GM12878 (cell line): ENCODE results near the gene COL13A1. TPM values are rescaled to one million over a fixed set of nuclear protein-coding genes. Genes with fewer than 3 reads are reported as not detected.

Experiments used
- ATAC-seq: fragments of 200-7000 bp; cut with Tn5 transposase; 3 replicates; pipeline ENCODE4 v1.9.1; 2020; ENCODE audit warnings: mild to moderate bottlenecking, moderate library complexity
- BruUV-seq: library from RNA; stranded (reverse); fragments of 400-500 nt; replicated peaks from 2 replicates; lab custom pipeline; 2021; lab: Mats Ljungman, UMichigan
- CTCF ChIA-PET: fragments of 300-600 bp; sonication (Branson Sonifier 250); formaldehyde crosslinking; extraction: SDS; loops from one replicate; lab custom pipeline; 2021; ENCODE audit warnings: inconsistent platforms; lab: Yijun Ruan, JAX
- POLR2A ChIA-PET: fragments of 350-600 bp; formaldehyde crosslinking; extraction: SDS; loops from one replicate; lab custom pipeline; 2021; ENCODE audit warnings: inconsistent platforms; lab: Charles Lee
- RAD21 ChIA-PET: fragments of 300-600 bp; sonication (Branson Sonifier 250); formaldehyde crosslinking; loops from one replicate; lab custom pipeline; 2023; ENCODE audit warnings: antibody characterized with exemption; ENCODE audit not compliant: unreplicated experiment; lab: Charles Lee
- SMC1A ChIA-PET: fragments of 300-600 bp; sonication (Branson Sonifier 250); formaldehyde crosslinking; loops from one replicate; lab custom pipeline; 2023; ENCODE audit not compliant: unreplicated experiment, uncharacterized antibody; lab: Charles Lee
- DNase-seq: peaks from one replicate; pipeline ENCODE4 v3.0.0-alpha.2; 2011; ENCODE audit warnings: low read depth, low spot score
- FAIRE-seq: peaks from 3 replicates; lab custom pipeline; 2011; peaks lifted over from hg19 to GRCh38; lab: Jason Lieb, UNC
- H2AFZ ChIP-seq: 2 replicates; pipeline ENCODE4 v1.6.0; 2011; ENCODE audit warnings: low read depth, low read length, control low read depth; ENCODE audit not compliant: control insufficient read depth
- H3K27ac ChIP-seq: 2 replicates; pipeline ENCODE4 v1.5.1; 2011; ENCODE audit warnings: control low read depth; ENCODE audit not compliant: control insufficient read depth, insufficient read depth
- H3K27me3 ChIP-seq, 2 experiments: replicated peaks in 1 of 2; 2 replicates each; pipeline versions ENCODE4 v1.6.0 to v1.6.1; 2011; ENCODE audit warnings: low read length in 1 of 2; ENCODE audit not compliant: control insufficient read depth in 2 of 2, insufficient read depth in 2 of 2
- H3K36me3 ChIP-seq, 2 experiments: 2 replicates each; pipeline ENCODE4 v1.5.1; 2011; ENCODE audit warnings: low read length in 1 of 2; ENCODE audit not compliant: control insufficient read depth in 2 of 2, insufficient read depth in 2 of 2
- H3K4me1 ChIP-seq: 2 replicates; pipeline ENCODE4 v1.6.1; 2011; ENCODE audit warnings: mild to moderate bottlenecking, low read length, moderate library complexity, mixed read lengths; ENCODE audit not compliant: control insufficient read depth, insufficient read depth
- H3K4me2 ChIP-seq: 2 replicates; pipeline ENCODE4 v1.6.0; 2011; ENCODE audit warnings: control low read depth; ENCODE audit not compliant: control insufficient read depth, insufficient read depth
- H3K4me3 ChIP-seq: fragments of 200-600 bp; sonication (generic); 2 replicates; pipeline ENCODE4 v1.5.1; 2016
- H3K79me2 ChIP-seq: 2 replicates; pipeline ENCODE4 v1.6.0; 2011; ENCODE audit warnings: low read length; ENCODE audit not compliant: control insufficient read depth, insufficient read depth
- H3K9ac ChIP-seq: 2 replicates; pipeline ENCODE4 v1.8.0; 2011; ENCODE audit warnings: low read length, control low read depth, mixed read lengths; ENCODE audit not compliant: control insufficient read depth, insufficient read depth
- H3K9me3 ChIP-seq: replicated peaks from 3 replicates; pipeline ENCODE4 v1.5.1; 2011; ENCODE audit warnings: mild to moderate bottlenecking, low read length; ENCODE audit not compliant: control insufficient read depth, insufficient read depth
- H4K20me1 ChIP-seq: 2 replicates; pipeline ENCODE4 v1.6.0; 2011; ENCODE audit not compliant: control insufficient read depth, insufficient read depth
- CTCF ChIP-seq, 3 experiments: IDR thresholded peaks in 2 of 3; conservative IDR thresholded peaks in 1 of 3; 2 replicates each; pipeline ENCODE4 v1.5.1; 2011; ENCODE audit warnings: low read depth in 3 of 3, low read length in 3 of 3, mild to moderate bottlenecking in 3 of 3, control low read depth in 2 of 3, moderate library complexity in 2 of 3, inconsistent platforms in 1 of 3, mixed read lengths in 1 of 3; ENCODE audit not compliant: control insufficient read depth in 2 of 3, insufficient read depth in 1 of 3; ENCODE audit errors: extremely low read depth in 1 of 3
- ELK1 ChIP-seq: IDR thresholded peaks from 2 replicates; pipeline ENCODE4 v1.6.1; 2012; ENCODE audit warnings: low read depth, low read length, improper control_type of control experiment
- IRF5 ChIP-seq: fragments of 450-650 bp; IDR thresholded peaks from 2 replicates; pipeline ENCODE4 v1.6.1; 2017; ENCODE audit warnings: borderline replicate concordance
- PRDM15 ChIP-seq: fragments of 450-650 bp; formaldehyde crosslinking; IDR thresholded peaks from 2 replicates; pipeline ENCODE4 v1.4.0; 2020; ENCODE audit warnings: mild to moderate bottlenecking, moderate library complexity
- RFX5 ChIP-seq: IDR thresholded peaks from 2 replicates; pipeline ENCODE4 v1.6.1; 2011; ENCODE audit warnings: low read depth, low read length, improper control_type of control experiment
- SMAD5 ChIP-seq: IDR thresholded peaks from 2 replicates; pipeline ENCODE4 v1.6.1; 2016; ENCODE audit warnings: antibody characterized with exemption, low read depth
- SP1 ChIP-seq: IDR thresholded peaks from one replicate; pipeline ENCODE4 v1.6.1; 2011; ENCODE audit warnings: low read depth, low read length
- WGBS: methylation state at CpG from one replicate; pipeline ENCODE4 v1.1.6; 2016; ENCODE audit warnings: low lambda C conversion rate; ENCODE audit not compliant: insufficient replicate concordance, insufficient coverage; ENCODE audit errors: missing lambda C conversion rate; 5-methylcytosine and 5-hydroxymethylcytosine counted together
- in situ Hi-C: fragments of 300-500 bp; cut with MboI; formaldehyde crosslinking; loops from 9 replicates; pipeline ENCODE4 v1.14.3; 2018; ENCODE audit warnings: mixed read lengths
- intact Hi-C: fragments of 100-400 bp; cut with micrococcal nuclease; formaldehyde crosslinking; loops from one replicate; pipeline ENCODE4 v1.14.2; 2022; ENCODE audit not compliant: unreplicated experiment
- polyA plus RNA-seq, 11 experiments: library from polyadenylated mRNA; depleted of rRNA in 4 of 11; unstranded in 6 of 11; stranded (reverse) in 5 of 11; fragments of >200 nt; fragmentation: Nextera tagmentation in 4 of 11; fragmentation: Illumina TruSeq in 1 of 11; extraction: Ambion mirVana in 4 of 11; extraction: Trizol in 1 of 11; gene quantifications; 1 replicate in 1 of 11; 2 replicates in 10 of 11; pipeline versions ENCODE4 v1.2.1 to v1.2.3, GENCODE V29; 2011 to 2016; ENCODE audit warnings: inconsistent platforms in 2 of 11, missing spikeins in 2 of 11, low read depth in 1 of 11
- total RNA-seq, 4 experiments: library from RNA; depleted of rRNA in 3 of 4; stranded (reverse); fragments of >200 nt in 3 of 4; fragmentation: Illumina TruSeq in 1 of 4; extraction: Trizol in 1 of 4; gene quantifications; 2 replicates each; pipeline versions ENCODE4 v1.2.1 to v1.2.3, GENCODE V29; 2013 to 2021

COL13A1 gene
- total and polyA plus RNA-seq, 10 of the 15 experiments (the other 5 are each of a cell fraction or from before 2014, with no cell fraction given): 0.03 to 0.15 (median 0.05) TPM; not detected in 7

GRCh38 chr10:69876931-69877330, 75.2 kb downstream of the COL13A1 start:
- H3K4me3 ChIP-seq: no peak overlapping the region
- no peak overlapping the region for H3K27ac ChIP-seq
- no peak overlapping the region for H2AFZ ChIP-seq
- H3K4me2 ChIP-seq: no peak overlapping the region
- ChIA-PET SMC1A (no interaction called here), RAD21 (no interaction called here), POLR2A (no interaction called here), CTCF (no interaction called here)
- no peak overlapping the region for H3K9ac ChIP-seq
- no peak for FAIRE-seq
- intact Hi-C loops (no loop called here), in situ Hi-C loops (no loop called here)
- no peak for ATAC-seq
- no TSS peak for BruUV-seq
- H3K79me2 ChIP-seq: no peaks in the 10 kb centered on the region
- H4K20me1 ChIP-seq: no peaks in the 10 kb centered on the region
- whole genome bisulfite sequencing: 0% methylated on average over 3 of the region's 3 CpGs
- H3K9me3 ChIP-seq: no peaks in the 10 kb centered on the region
- no peak for DNase-seq
- H3K36me3 ChIP-seq: no peaks in the 10 kb centered on the region
- H3K27me3 ChIP-seq: peaks cover 0 to 3% of the 10 kb centered on the region in 2 experiments
- no peaks in the 10 kb centered on the region for H3K4me1 ChIP-seq
- no peak for TF ChIP-seq SP1
- no peak for TF ChIP-seq PRDM15
- TF ChIP-seq RFX5: no peak
- no peak for TF ChIP-seq ELK1
- TF ChIP-seq IRF5: no peak
- no peak for TF ChIP-seq SMAD5
- no peak for TF ChIP-seq CTCF (IDR thresholded peaks at IDR 0.05 in 2 of 3, conservative IDR thresholded peaks at IDR 0.05 in 1 of 3; ENCODE audit: control insufficient read depth in 2 of 3, extremely low read depth in 1 of 3, insufficient read depth in 1 of 3, low read depth in 3 of 3, low read length in 3 of 3)
